Mononuclear cell (primary cell): ENCODE measurements around the gene VAV1. TPM values are rescaled to one million over a fixed set of nuclear protein-coding genes. Genes with fewer than 3 reads are reported as not detected.
A peak's percentile ranks its signal among the peaks of the same experiment; 100 is the strongest.

Source experiments
- H3K27me3 ChIP-seq: 2 replicates; pipeline ENCODE4 v1.6.0; 2011; ENCODE audit warnings: low read length, control low read depth; ENCODE audit not compliant: insufficient read depth
- H3K4me1 ChIP-seq: 2 replicates; pipeline ENCODE4 v1.5.1; 2011; ENCODE audit warnings: mild to moderate bottlenecking, low read length, control low read depth; ENCODE audit not compliant: insufficient read depth
- H3K4me3 ChIP-seq: 2 replicates; pipeline ENCODE4 v1.5.1; 2011; ENCODE audit warnings: mild to moderate bottlenecking, low read length, moderate library complexity
- H3K9me3 ChIP-seq: 2 replicates; pipeline ENCODE4 v1.5.1; 2011; ENCODE audit warnings: low read depth, mild to moderate bottlenecking, control low read depth, low read length
- total RNA-seq: library from RNA; depleted of rRNA; stranded (reverse); fragments of >200 nt; gene quantifications from one replicate; pipeline ENCODE4 v1.2.3, GENCODE V29; 2012

Gene VAV1, protein sequence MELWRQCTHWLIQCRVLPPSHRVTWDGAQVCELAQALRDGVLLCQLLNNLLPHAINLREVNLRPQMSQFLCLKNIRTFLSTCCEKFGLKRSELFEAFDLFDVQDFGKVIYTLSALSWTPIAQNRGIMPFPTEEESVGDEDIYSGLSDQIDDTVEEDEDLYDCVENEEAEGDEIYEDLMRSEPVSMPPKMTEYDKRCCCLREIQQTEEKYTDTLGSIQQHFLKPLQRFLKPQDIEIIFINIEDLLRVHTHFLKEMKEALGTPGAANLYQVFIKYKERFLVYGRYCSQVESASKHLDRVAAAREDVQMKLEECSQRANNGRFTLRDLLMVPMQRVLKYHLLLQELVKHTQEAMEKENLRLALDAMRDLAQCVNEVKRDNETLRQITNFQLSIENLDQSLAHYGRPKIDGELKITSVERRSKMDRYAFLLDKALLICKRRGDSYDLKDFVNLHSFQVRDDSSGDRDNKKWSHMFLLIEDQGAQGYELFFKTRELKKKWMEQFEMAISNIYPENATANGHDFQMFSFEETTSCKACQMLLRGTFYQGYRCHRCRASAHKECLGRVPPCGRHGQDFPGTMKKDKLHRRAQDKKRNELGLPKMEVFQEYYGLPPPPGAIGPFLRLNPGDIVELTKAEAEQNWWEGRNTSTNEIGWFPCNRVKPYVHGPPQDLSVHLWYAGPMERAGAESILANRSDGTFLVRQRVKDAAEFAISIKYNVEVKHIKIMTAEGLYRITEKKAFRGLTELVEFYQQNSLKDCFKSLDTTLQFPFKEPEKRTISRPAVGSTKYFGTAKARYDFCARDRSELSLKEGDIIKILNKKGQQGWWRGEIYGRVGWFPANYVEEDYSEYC
- total RNA-seq = 46.8 TPM

- Histone ChIP-seq H3K4me3 (peak within 1 kb of the TSS; percentile 100), H3K9me3 (no peaks in the 10 kb centered on the region), H3K27me3 (no peaks in the 10 kb centered on the region), H3K4me1 (peaks cover 52% of the 10 kb centered on the region)
These were observed at the start of gene VAV1 for GRCh38 chr19:6772028-6772865. Gene VAV1 (plus strand): TSS chr19:6772708. CDS start chr19:6772808, 100 bp downstream.

DNA sequence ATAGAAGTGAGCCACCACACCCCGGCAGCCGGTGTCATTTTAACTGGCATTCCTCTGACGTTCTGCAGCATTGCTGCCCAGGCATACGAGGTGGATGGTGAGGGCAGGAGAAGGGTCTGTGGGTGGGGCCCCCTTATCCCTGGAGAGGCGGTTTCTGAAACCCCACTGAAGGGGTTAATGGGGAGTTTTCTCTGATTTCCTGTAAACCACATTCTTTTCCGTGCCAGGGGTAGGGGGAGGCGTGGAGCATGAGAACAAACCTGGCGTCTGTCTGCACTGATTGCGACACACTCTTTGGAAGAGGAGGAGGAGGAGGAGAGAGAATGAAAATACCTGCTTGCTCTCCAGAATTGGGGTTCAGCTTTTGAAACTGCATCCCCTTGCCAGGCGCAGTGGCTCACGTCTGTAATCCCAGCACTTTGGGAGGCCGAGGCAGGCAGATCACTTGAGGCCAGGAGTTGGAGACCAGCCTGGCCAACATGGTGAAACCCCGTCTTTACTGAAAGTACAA, 49.3 kb upstream of the VAV1 start:
- Histone ChIP-seq H3K4me3 (no peak overlapping the region), H3K9me3 (no peaks in the 10 kb centered on the region), H3K4me1 (peaks cover 64% of the 10 kb centered on the region), H3K27me3 (no peaks in the 10 kb centered on the region)

DNA sequence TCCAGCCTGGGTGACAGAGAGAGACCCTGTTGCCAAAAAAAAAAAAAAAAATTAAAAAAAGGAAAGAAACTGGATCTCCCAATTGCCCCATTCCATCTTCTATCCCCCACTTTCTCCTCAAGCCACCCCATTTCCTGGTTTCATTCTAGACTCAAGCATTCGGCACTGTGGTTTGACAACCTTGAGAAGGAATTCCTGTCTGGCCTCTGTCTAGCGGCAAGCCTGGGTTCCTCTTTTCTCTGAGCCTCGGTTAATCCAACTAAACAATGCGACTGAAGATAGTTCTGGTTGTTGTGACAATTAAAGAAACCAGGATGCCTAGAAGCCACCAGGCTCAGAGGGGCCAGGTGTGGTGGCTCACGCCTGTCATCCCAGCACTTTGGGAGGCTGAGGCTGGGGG, 48.8 kb upstream of the VAV1 start:
- peaks cover 69% of the 10 kb centered on the region for H3K4me1 ChIP-seq
- no peak overlapping the region for H3K4me3 ChIP-seq
- H3K9me3 ChIP-seq = no peaks in the 10 kb centered on the region
- no peaks in the 10 kb centered on the region for H3K27me3 ChIP-seq

- Histone ChIP-seq H3K27me3 (no peaks in the 10 kb centered on the region), H3K9me3 (no peaks in the 10 kb centered on the region), H3K4me1 (peaks cover 80% of the 10 kb centered on the region), H3K4me3 (no peak overlapping the region)
These were observed 47.6 kb upstream of the VAV1 start for GRCh38 chr19:6724631-6725492.

DNA sequence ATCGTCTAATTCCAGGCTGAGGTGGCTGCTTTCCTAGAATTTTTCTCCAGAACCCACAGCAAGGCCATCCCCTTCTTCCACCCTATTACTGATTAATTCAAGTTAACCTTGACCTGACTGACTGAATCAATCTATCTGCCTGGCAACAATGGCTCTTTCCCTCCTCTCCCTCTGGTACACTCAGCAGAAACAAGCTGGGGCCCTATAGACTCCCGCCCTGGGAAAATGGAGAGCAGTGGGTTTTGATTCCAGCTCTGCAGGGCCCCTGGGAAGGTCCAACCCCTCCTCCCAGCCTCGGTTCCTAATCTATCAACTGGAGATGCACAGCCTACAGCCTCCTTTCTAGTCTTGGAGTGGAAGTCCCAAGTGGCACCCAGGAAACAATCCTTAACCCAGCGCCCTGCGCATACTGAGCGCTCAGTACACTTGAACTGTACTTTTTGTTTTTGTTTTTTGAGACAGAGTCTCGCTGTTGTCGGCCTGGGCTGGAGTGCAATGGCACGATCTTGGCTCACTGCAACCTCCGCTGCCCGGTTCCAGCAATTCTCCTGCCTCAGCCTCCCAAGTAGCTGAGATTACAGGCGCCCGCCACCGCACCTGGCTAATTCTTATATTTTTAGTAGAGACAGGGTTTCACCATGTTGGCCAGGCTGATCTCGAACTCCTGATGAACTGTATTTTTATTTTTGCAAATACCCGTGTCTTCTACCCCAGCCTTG, 46.8 kb upstream of the VAV1 start:
- H3K4me1 ChIP-seq = peaks cover 74% of the 10 kb centered on the region
- H3K4me3 ChIP-seq = no peak overlapping the region
- H3K9me3 ChIP-seq = no peaks in the 10 kb centered on the region
- H3K27me3 ChIP-seq = no peaks in the 10 kb centered on the region

DNA sequence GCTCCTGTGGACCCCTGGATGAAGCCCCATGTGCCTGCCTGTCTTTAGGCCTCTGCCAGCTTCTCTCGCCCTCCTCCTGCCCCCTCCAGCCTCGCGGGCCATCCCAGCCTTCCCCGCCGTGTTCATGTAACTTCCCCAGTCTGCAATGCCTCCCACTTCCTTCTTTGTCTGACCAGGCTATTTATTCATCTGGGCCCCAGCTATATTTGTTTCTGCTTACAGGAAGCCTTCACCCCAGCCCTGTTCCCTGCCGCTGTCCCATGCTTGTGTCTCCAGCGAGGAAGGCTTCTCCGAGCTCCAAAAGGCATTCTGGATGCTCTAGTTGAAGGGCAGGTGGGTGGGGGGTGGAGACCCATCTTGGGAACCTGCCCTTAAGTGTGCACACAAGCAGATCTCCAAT, 44.2 kb upstream of the VAV1 start:
- Histone ChIP-seq H3K9me3 (no peaks in the 10 kb centered on the region), H3K4me1 (peaks cover 47% of the 10 kb centered on the region), H3K27me3 (no peaks in the 10 kb centered on the region), H3K4me3 (no peak overlapping the region)

GRCh38 chr19:6729573-6730152, 42.8 kb upstream of the VAV1 start:
- H3K4me3 ChIP-seq = no peak overlapping the region

GRCh38 chr19:6730153-6730804, 42.2 kb upstream of the VAV1 start:
- Histone ChIP-seq H3K4me3 (no peak overlapping the region), H3K4me1 (peaks cover 29% of the 10 kb centered on the region), H3K27me3 (no peaks in the 10 kb centered on the region), H3K9me3 (no peaks in the 10 kb centered on the region)

More at GRCh38 chr19:6729573-6730152, 42.8 kb upstream of the VAV1 start:
- Histone ChIP-seq H3K4me1 (peaks cover 34% of the 10 kb centered on the region), H3K9me3 (no peaks in the 10 kb centered on the region), H3K27me3 (no peaks in the 10 kb centered on the region)

DNA sequence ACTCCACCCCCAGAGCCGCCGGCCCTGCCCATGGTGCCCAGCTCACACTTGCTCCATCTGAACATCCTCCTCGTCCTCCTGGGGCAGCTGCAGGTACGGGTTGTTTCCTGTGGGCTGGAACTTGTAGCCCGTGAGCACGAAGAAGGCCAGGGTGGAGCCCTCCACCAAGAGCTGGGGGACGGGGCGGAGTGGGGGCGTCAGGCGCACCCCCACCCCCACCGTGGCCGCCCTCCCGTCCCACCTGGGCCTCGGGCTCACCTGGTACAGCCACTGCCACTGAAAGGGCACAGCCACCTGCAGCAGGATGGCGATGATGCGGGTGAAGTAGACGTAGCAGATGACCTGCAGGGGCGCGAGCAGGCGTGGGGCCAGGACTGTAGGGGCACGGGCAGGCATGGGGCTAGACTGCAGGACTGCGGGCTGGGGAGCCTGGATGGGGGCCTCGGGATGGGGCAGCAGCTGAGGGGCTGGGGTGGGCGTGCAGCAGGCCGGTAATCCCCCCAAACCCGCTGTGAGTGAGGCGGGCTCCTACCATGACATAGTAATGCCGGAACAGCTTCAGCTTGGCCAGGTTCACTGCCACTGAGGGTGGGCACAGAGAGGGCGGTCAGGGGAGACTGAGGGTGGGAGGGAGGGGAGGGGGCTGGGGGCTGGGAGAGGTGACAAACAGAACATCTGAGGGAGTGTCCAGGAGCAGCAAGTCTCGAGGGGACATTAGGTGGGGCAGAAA, 41.4 kb upstream of the VAV1 start:
- no peak overlapping the region for H3K4me3 ChIP-seq
- no peaks in the 10 kb centered on the region for H3K27me3 ChIP-seq
- no peaks in the 10 kb centered on the region for H3K9me3 ChIP-seq
- H3K4me1 ChIP-seq = peaks cover 35% of the 10 kb centered on the region

- Histone ChIP-seq H3K9me3 (no peaks in the 10 kb centered on the region), H3K4me3 (no peak overlapping the region), H3K4me1 (peaks cover 42% of the 10 kb centered on the region), H3K27me3 (no peaks in the 10 kb centered on the region)
These were observed 40.7 kb upstream of the VAV1 start for GRCh38 chr19:6731822-6732221.

DNA sequence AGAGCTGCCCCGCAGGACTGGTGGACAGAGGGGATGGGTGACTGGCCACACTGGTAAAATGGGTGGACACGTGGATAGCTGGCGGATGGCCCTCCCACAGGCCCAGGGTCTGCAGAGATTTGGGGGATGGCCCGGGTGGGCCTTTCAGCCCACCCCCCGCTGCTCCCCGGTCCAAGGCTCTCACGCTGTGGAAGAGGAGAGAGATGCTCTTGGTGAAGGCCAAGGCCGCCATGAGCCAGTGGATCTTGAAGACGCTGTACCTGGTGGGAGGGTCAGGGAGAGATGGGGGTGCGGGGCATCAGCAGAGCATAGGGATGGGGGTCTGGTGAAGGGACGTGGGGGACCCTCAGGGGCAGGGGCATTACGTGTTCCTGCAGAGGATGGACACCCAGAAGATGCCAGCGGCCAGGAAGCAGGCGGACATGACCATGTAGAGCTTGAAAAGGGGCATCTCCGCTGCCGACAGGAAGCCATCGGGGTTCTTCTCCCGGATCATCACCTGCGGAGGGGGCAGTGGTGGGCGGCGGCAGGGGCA, 39.6 kb upstream of the VAV1 start:
- Histone ChIP-seq H3K4me1 (peaks cover 41% of the 10 kb centered on the region), H3K9me3 (no peaks in the 10 kb centered on the region), H3K27me3 (no peaks in the 10 kb centered on the region), H3K4me3 (no peak overlapping the region)
